ENCODE measurements around the gene SLC22A14. TPM values are rescaled to one million over a fixed set of nuclear protein-coding genes. Genes with fewer than 3 reads are reported as not detected.

SLC22A14 gene
- total RNA-seq, 1 donor: 0.86 TPM

DNA sequence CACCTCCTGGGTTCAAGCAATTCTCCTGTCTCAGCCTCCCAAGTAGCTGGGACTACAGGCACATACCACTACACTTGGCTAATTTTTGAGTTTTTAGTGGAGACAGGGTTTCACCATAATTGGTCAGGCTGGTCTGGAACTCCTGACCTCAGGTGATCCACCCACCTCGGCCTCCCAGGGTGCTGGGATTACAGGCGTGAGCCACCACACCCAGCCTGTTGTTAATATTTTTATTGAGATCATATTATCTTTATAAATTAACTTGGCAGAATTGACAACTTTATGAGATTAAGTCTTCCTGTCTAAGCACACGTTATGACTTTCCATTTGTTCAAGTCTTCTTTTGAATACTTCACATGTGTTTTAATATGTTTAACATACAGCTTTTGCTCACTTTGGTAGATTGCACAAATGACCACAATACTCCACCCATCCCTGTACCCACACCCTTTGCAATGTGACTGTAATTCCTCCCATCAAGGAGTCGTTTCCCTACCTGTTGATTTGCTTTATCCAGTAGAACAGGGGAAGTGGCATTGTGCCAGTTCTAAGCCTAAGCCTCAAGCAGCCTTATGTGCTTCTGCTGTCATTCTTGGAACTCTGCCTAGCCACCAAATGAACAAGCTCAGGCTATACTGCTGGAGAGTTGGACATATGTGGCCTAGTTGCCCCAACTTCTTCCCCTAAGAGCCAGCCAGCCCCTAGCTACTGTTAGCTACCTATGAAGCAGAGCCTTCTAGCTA is 72.7 kb downstream of the SLC22A14 start:
- peak; percentile 49 for DNase-seq (ENCODE audit: low read depth)
- TF ChIP-seq, protein P1, sequence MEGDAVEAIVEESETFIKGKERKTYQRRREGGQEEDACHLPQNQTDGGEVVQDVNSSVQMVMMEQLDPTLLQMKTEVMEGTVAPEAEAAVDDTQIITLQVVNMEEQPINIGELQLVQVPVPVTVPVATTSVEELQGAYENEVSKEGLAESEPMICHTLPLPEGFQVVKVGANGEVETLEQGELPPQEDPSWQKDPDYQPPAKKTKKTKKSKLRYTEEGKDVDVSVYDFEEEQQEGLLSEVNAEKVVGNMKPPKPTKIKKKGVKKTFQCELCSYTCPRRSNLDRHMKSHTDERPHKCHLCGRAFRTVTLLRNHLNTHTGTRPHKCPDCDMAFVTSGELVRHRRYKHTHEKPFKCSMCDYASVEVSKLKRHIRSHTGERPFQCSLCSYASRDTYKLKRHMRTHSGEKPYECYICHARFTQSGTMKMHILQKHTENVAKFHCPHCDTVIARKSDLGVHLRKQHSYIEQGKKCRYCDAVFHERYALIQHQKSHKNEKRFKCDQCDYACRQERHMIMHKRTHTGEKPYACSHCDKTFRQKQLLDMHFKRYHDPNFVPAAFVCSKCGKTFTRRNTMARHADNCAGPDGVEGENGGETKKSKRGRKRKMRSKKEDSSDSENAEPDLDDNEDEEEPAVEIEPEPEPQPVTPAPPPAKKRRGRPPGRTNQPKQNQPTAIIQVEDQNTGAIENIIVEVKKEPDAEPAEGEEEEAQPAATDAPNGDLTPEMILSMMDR (IDR thresholded peaks at IDR 0.05; ENCODE audit: insufficient read depth, low read depth, low read length): no peak
- H3K4me3 ChIP-seq (ENCODE audit: low read depth, low read length): no peak overlapping the region

DNA sequence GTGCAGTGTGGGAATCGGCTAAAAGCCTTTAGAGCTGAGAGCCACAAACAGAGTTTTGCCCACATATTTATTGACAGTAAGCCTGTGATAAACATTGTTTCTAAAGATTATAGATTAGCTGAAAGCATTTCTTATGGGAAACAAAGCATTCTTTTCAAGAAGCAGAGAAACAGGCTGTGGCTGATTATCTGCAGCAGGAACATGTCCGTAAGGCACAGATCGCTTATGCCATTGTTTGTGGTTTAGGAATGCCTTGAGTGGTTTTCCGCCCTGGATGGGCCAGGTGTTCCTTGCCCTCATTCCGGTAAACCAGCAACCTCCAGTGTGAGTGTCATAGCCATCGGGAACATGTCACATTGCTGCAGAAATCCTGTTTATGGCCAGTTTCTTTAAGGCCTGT is 76.9 kb downstream of the SLC22A14 start:
- TF ChIP-seq, protein P1 (IDR thresholded peaks at IDR 0.05; ENCODE audit: insufficient read depth, low read depth, low read length): no peak
- DNase-seq (ENCODE audit: low read depth): no peak
- no peak overlapping the region for H3K4me3 ChIP-seq (ENCODE audit: low read depth, low read length)

DNA sequence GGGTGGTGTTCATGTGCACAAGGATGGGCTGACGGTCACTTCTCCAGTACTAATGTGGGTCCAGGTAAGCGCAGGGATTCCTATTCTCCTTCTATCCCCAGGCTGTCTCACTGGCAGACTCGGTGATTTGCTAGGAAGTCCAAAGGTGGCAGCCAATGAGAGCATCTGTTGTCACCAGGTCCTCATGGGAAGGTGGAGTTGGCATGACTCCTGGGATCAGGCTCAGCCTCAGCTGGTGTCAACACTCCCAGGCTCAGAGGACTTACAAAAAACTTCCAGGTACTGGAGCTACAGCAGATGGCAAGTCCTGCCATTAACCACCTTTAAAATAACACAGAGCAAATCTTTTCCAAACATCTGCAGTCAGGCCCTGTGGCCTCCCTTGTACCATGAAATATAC is 78.3 kb downstream of the SLC22A14 start:
- no peak for DNase-seq (ENCODE audit: low read depth)
- TF ChIP-seq, protein P1 (IDR thresholded peaks at IDR 0.05; ENCODE audit: insufficient read depth, low read depth, low read length): no peak
- no peak overlapping the region for H3K4me3 ChIP-seq (ENCODE audit: low read depth, low read length)

DNA sequence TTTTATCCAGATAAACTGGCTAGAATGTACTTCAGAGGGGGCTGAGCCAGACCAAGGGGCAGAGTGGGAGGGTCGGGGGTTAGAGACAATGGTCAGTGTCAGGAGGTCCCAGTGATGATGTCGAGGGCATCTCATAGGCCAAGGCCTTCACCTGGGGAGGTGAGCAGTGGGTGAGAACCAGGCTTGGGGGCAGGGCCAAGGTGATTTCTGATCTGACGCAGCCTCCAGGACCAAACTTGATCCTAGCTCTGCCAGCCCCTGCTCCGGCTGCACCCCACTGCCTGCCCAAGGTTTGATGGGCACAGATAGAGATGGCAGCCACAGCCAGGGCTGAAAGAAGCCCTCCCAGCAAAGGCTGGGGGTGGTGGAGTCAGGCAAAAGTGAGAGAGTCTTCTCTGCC is 79.4 kb downstream of the SLC22A14 start:
- no peak for DNase-seq (ENCODE audit: low read depth)
- TF ChIP-seq, protein P1 (IDR thresholded peaks at IDR 0.05; ENCODE audit: insufficient read depth, low read depth, low read length): no peak
- H3K4me3 ChIP-seq (ENCODE audit: low read depth, low read length): no peak overlapping the region

DNA sequence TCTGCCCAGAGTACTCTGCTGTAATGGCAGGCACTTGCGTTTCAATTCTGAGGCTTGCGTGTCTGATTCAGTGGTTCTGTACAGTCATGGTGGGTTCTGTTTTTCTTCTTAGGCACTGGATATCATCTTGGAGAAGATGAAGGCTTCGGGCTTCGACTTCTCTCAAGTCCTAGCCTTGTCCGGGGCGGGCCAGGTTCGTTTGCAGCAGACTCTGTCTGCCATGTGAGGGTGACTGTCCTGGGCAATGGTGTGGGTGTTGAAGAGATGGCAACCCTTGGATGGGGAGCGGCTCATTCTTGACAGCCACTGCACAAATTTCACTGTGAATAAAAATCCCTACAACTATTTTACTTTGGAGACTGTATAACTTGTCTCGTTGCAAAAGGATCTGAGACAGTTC is 80.7 kb downstream of the SLC22A14 start:
- DNase-seq (ENCODE audit: low read depth): no peak
- TF ChIP-seq, protein P1 (IDR thresholded peaks at IDR 0.05; ENCODE audit: insufficient read depth, low read depth, low read length): no peak
- H3K4me3 ChIP-seq (ENCODE audit: low read depth, low read length): no peak overlapping the region

DNA sequence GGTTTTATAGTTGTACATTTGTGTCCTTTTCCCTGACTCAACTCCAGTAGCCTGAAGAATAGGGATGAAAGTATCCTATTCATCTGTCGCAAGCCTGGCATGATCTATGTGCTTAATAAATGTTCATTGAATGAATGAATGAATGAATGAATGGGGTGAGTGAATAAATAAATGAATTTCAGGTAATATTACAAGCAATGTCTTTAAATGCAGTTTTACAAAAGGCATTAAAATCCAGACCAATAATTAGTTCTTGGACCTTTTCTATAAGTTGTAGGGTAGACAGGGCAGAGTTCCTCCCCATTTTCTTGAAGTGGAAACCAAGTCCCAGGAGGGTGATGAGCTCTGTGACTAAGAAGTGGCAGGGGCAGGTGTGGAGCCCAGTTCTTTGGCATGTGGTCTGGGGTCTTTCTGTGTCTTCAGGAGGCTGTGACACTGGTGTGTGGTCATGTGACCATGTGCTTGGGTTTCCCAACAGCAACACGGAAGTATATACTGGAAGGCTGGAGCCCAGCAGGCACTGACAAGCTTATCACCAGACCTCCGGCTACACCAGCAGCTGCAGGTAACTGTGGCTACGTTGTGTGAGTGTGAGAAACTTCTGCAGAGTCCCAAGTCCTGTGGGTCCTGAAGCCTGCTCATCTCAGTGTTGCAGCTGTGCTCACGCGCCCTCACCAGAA is 82.8 kb downstream of the SLC22A14 start:
- DNase-seq (ENCODE audit: low read depth): no peak

More for the DNA sequence above, 82.8 kb downstream of the SLC22A14 start:
- no peak overlapping the region for H3K4me3 ChIP-seq (ENCODE audit: low read depth, low read length)
- TF ChIP-seq, protein P1 (IDR thresholded peaks at IDR 0.05; ENCODE audit: insufficient read depth, low read depth, low read length): no peak

Measured in fibroblast of villous mesenchyme (primary cell).